ENCODE data around the gene NCKAP5.

DNA sequence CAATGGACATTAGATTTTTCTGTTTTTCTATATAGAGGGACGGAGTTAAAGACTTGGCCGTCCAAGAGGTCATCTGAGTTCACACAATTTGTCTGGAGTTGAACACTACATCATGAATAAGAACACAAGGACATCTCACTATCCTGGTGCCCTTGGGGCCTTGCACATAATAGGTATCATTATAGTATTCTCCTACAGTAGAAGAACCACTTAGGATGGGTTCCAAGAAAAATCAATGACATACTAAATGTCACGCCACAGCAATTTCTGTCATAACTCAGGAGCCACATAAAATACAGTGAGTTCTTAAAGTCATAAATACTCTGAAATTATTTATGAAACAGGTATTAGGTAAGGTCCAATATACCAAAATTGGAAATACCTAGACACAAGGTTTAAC, 154.4 kb downstream of the NCKAP5 start:
- TF ChIP-seq, protein P1, sequence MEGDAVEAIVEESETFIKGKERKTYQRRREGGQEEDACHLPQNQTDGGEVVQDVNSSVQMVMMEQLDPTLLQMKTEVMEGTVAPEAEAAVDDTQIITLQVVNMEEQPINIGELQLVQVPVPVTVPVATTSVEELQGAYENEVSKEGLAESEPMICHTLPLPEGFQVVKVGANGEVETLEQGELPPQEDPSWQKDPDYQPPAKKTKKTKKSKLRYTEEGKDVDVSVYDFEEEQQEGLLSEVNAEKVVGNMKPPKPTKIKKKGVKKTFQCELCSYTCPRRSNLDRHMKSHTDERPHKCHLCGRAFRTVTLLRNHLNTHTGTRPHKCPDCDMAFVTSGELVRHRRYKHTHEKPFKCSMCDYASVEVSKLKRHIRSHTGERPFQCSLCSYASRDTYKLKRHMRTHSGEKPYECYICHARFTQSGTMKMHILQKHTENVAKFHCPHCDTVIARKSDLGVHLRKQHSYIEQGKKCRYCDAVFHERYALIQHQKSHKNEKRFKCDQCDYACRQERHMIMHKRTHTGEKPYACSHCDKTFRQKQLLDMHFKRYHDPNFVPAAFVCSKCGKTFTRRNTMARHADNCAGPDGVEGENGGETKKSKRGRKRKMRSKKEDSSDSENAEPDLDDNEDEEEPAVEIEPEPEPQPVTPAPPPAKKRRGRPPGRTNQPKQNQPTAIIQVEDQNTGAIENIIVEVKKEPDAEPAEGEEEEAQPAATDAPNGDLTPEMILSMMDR (conservative IDR thresholded peaks at IDR 0.05): no peak
- TF ChIP-seq EZH2 (IDR thresholded peaks at IDR 0.05; ENCODE audit: low read depth): no peak
